Spleen (tissue), 7 donors: ENCODE data around the gene ZNF792.

Experiments
- CTCF ChIP-seq, 11 experiments: fragments of 200-600 bp in 7 of 11; fragments of 450-650 bp in 4 of 11; sonication (generic) in 4 of 11; IDR thresholded peaks in 8 of 11; conservative IDR thresholded peaks in 3 of 11; 1 replicate in 7 of 11; 2 replicates in 4 of 11; pipeline versions ENCODE4 v1.4.0 to v1.8.0; 2016 to 2021; ENCODE audit warnings: antibody characterized with exemption in 11 of 11, inconsistent platforms in 4 of 11, mild to moderate bottlenecking in 1 of 11
- POLR2A ChIP-seq, 3 donors: fragments of 450-650 bp; IDR thresholded peaks; one replicate each; pipeline ENCODE4 v1.5.1; 2017; ENCODE audit warnings: antibody characterized with exemption in 3 of 3, mild to moderate bottlenecking in 1 of 3
- POLR2AphosphoS5 ChIP-seq, 3 donors: sonication (generic); formaldehyde crosslinking; IDR thresholded peaks; one replicate each; pipeline ENCODE4 v1.5.1; 2017; ENCODE audit warnings: antibody characterized with exemption in 3 of 3
- donor health status: DM: no; HTN: no; CAD: no; lungs with moderate emphysema.
- donor health status: DM: no; HTN: no; CAD: no.
- donor health status: DM: no; HTN: no; CAD: no.

- no peak for TF ChIP-seq CTCF (IDR thresholded peaks at IDR 0.05 in 8 of 11, conservative IDR thresholded peaks at IDR 0.05 in 3 of 11)
- no peak for TF ChIP-seq POLR2A (IDR thresholded peaks at IDR 0.05)
- TF ChIP-seq POLR2AphosphoS5 (IDR thresholded peaks at IDR 0.05) = no peak
Observed at GRCh38 chr19:34962687-34963572, 1.1 kb downstream of the ZNF792 start.
